Neural cell (in vitro differentiated cells): ENCODE data around the gene PRDX4. TPM values are rescaled to one million over a fixed set of nuclear protein-coding genes. Genes with fewer than 3 reads are reported as not detected.

Experiments used
- H2AFZ ChIP-seq: fragments of 200-600, 300-800 bp; sonication (generic), shearing (Covaris generic); 2 replicates; pipeline ENCODE4 v1.6.0; 2014; ENCODE audit warnings: low read depth, mild to moderate bottlenecking, antibody characterized with exemption, low read length, moderate library complexity
- H3F3A ChIP-seq: fragments of 200-600 bp; shearing (Covaris generic); 2 replicates; pipeline ENCODE4 v1.6.1; 2016; ENCODE audit warnings: mild to moderate bottlenecking, moderate library complexity, mixed read lengths, antibody characterized with exemption, low read length; ENCODE audit not compliant: insufficient read depth, poor library complexity, severe bottlenecking
- H3K27ac ChIP-seq: fragments of 200-600, 300-800 bp; sonication (generic), shearing (Covaris generic); 2 replicates; pipeline ENCODE4 v1.5.1; 2014; ENCODE audit warnings: mild to moderate bottlenecking, low read length, moderate library complexity
- H3K27me3 ChIP-seq: fragments of 300-800, 200-600 bp; sonication (generic), shearing (Covaris generic); 2 replicates; pipeline ENCODE4 v1.6.0; 2014; ENCODE audit warnings: mild to moderate bottlenecking, low read depth, low read length, moderate library complexity; ENCODE audit not compliant: insufficient read depth
- H3K36me3 ChIP-seq: fragments of 300-800, 200-600 bp; sonication (generic), shearing (Covaris generic); 2 replicates; pipeline ENCODE4 v1.5.1; 2014; ENCODE audit warnings: mild to moderate bottlenecking, antibody characterized with exemption, low read length, moderate library complexity; ENCODE audit not compliant: insufficient read depth
- H3K4me2 ChIP-seq: fragments of 300-800, 200-600 bp; sonication (generic), shearing (Covaris generic); 2 replicates; pipeline ENCODE4 v1.6.0; 2014; ENCODE audit warnings: mild to moderate bottlenecking, low read length
- H3K4me3 ChIP-seq: fragments of 300-800, 200-600 bp; sonication (generic), shearing (Covaris generic); 2 replicates; pipeline ENCODE4 v1.5.1; 2014; ENCODE audit warnings: mild to moderate bottlenecking, low read length, moderate library complexity
- H3K79me2 ChIP-seq: fragments of 200-600 bp; shearing (Covaris generic); replicated peaks from 2 replicates; pipeline ENCODE4 v1.6.0; 2014; ENCODE audit warnings: mild to moderate bottlenecking, low read length, moderate library complexity; ENCODE audit not compliant: insufficient read depth
- H3K9ac ChIP-seq: fragments of 300-800, 200-600 bp; sonication (generic), shearing (Covaris generic); 2 replicates; pipeline ENCODE4 v1.6.1; 2016; ENCODE audit warnings: mild to moderate bottlenecking, low read length, mixed read lengths
- H3K9me2 ChIP-seq: fragments of 200-600 bp; shearing (Covaris generic); 2 replicates; pipeline ENCODE4 v1.6.1; 2016; ENCODE audit warnings: mild to moderate bottlenecking, low read length, mixed read lengths; ENCODE audit not compliant: insufficient read depth
- H3K9me3 ChIP-seq: fragments of 200-600, 300-800 bp; sonication (generic), shearing (Covaris generic); 2 replicates; pipeline ENCODE4 v1.6.1; 2016; ENCODE audit warnings: mild to moderate bottlenecking, mixed run types, low read length, moderate library complexity, mixed read lengths
- H4K20me1 ChIP-seq: fragments of 200-600 bp; shearing (Covaris generic); 2 replicates; pipeline ENCODE4 v1.6.1; 2016; ENCODE audit warnings: mild to moderate bottlenecking, mixed run types; ENCODE audit not compliant: insufficient read depth
- EP300 ChIP-seq: fragments of 450-650 bp; conservative IDR thresholded peaks from 2 replicates; pipeline ENCODE4 v1.6.1; 2014; ENCODE audit warnings: antibody characterized with exemption, mild to moderate bottlenecking, moderate library complexity; ENCODE audit not compliant: poor library complexity, severe bottlenecking
- EZH2 ChIP-seq: fragments of 200-600, 300-800 bp; shearing (Covaris generic), sonication (generic); IDR thresholded peaks from 2 replicates; pipeline ENCODE4 v1.6.1; 2014; ENCODE audit warnings: antibody characterized with exemption, low read length, borderline replicate concordance, mild to moderate bottlenecking; ENCODE audit not compliant: insufficient read depth, poor library complexity, severe bottlenecking
- POLR2AphosphoS5 ChIP-seq: IDR thresholded peaks from 2 replicates; pipeline ENCODE4 v1.6.1; 2012
- RAD21 ChIP-seq: fragments of 450-650 bp; conservative IDR thresholded peaks from 2 replicates; pipeline ENCODE4 v1.6.1; 2014; ENCODE audit warnings: antibody characterized with exemption, mild to moderate bottlenecking, moderate library complexity
- TAF1 ChIP-seq: IDR thresholded peaks from 2 replicates; pipeline ENCODE4 v1.6.1; 2012; ENCODE audit warnings: low read depth
- polyA plus RNA-seq: library from polyadenylated mRNA; depleted of rRNA; stranded (reverse); fragments of >200 nt; gene quantifications from 2 replicates; pipeline ENCODE4 v1.2.3, GENCODE V29; 2014
- TF ChIP-seq, protein P1 (sequence below): fragments of 450-650 bp; IDR thresholded peaks from 2 replicates; pipeline ENCODE4 v1.5.1; 2014; ENCODE audit warnings: antibody characterized with exemption, mild to moderate bottlenecking, moderate library complexity; ENCODE audit not compliant: poor library complexity, severe bottlenecking
- TF ChIP-seq, protein P2 (sequence below): IDR thresholded peaks from 2 replicates; pipeline ENCODE4 v1.6.1; 2012; ENCODE audit warnings: borderline replicate concordance

Gene PRDX4
- polyA plus RNA-seq, 1 donor from 2014 or later, result 83.2 TPM

- no peaks in the 10 kb centered on the region for H3F3A ChIP-seq
- no peaks in the 10 kb centered on the region for H3K9me2 ChIP-seq
- TF ChIP-seq, protein P1, sequence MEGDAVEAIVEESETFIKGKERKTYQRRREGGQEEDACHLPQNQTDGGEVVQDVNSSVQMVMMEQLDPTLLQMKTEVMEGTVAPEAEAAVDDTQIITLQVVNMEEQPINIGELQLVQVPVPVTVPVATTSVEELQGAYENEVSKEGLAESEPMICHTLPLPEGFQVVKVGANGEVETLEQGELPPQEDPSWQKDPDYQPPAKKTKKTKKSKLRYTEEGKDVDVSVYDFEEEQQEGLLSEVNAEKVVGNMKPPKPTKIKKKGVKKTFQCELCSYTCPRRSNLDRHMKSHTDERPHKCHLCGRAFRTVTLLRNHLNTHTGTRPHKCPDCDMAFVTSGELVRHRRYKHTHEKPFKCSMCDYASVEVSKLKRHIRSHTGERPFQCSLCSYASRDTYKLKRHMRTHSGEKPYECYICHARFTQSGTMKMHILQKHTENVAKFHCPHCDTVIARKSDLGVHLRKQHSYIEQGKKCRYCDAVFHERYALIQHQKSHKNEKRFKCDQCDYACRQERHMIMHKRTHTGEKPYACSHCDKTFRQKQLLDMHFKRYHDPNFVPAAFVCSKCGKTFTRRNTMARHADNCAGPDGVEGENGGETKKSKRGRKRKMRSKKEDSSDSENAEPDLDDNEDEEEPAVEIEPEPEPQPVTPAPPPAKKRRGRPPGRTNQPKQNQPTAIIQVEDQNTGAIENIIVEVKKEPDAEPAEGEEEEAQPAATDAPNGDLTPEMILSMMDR, result no peak
- TF ChIP-seq RAD21 (no peak), POLR2AphosphoS5 (no peak), EZH2 (no peak)
- no peak overlapping the region for H3K27ac ChIP-seq
- no peaks in the 10 kb centered on the region for H3K27me3 ChIP-seq
- H4K20me1 ChIP-seq, result no peaks in the 10 kb centered on the region
- H3K4me2 ChIP-seq, result no peak overlapping the region
- H2AFZ ChIP-seq, result no peak overlapping the region
- no peaks in the 10 kb centered on the region for H3K79me2 ChIP-seq
- no peaks in the 10 kb centered on the region for H3K9me3 ChIP-seq
- no peak overlapping the region for H3K9ac ChIP-seq
- H3K4me3 ChIP-seq, result no peak overlapping the region
- H3K36me3 ChIP-seq, result no peaks in the 10 kb centered on the region
These were observed 24.9 kb downstream of the PRDX4 start for GRCh38 chrX:23692166-23692565.

DNA sequence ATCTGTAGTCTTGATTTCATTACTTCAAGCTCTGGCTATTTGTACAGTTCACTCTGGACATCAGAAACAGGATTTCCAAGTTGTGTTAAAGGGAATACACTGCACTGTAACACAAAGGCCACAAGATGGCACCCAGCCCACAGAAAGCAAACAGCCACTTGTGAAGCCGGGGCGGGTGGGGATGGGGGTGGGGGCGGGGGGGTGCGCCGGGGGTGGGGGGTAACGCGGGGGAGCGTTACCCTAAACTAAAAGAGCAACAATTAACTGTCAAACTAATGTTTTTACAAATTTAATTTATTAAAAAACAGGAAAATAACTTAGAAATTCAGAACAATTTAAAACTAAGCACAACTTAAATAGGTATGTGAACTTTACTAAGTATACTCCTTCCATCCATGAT lies 27.3 kb downstream of the PRDX4 start:
- no peak overlapping the region for H3K4me2 ChIP-seq

More for the DNA sequence above, 27.3 kb downstream of the PRDX4 start:
- peak; percentile 39 for TF ChIP-seq RAD21
- TF ChIP-seq, protein P2, sequence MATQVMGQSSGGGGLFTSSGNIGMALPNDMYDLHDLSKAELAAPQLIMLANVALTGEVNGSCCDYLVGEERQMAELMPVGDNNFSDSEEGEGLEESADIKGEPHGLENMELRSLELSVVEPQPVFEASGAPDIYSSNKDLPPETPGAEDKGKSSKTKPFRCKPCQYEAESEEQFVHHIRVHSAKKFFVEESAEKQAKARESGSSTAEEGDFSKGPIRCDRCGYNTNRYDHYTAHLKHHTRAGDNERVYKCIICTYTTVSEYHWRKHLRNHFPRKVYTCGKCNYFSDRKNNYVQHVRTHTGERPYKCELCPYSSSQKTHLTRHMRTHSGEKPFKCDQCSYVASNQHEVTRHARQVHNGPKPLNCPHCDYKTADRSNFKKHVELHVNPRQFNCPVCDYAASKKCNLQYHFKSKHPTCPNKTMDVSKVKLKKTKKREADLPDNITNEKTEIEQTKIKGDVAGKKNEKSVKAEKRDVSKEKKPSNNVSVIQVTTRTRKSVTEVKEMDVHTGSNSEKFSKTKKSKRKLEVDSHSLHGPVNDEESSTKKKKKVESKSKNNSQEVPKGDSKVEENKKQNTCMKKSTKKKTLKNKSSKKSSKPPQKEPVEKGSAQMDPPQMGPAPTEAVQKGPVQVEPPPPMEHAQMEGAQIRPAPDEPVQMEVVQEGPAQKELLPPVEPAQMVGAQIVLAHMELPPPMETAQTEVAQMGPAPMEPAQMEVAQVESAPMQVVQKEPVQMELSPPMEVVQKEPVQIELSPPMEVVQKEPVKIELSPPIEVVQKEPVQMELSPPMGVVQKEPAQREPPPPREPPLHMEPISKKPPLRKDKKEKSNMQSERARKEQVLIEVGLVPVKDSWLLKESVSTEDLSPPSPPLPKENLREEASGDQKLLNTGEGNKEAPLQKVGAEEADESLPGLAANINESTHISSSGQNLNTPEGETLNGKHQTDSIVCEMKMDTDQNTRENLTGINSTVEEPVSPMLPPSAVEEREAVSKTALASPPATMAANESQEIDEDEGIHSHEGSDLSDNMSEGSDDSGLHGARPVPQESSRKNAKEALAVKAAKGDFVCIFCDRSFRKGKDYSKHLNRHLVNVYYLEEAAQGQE, result no peak
- TF ChIP-seq, protein P1, result peak; percentile 41
- no peak for TF ChIP-seq EP300
- TF ChIP-seq TAF1, result no peak
- Histone ChIP-seq H4K20me1 (no peaks in the 10 kb centered on the region), H3K27ac (no peak overlapping the region), H3K27me3 (no peaks in the 10 kb centered on the region), H3K9me2 (no peaks in the 10 kb centered on the region), H2AFZ (no peak overlapping the region), H3K9me3 (no peaks in the 10 kb centered on the region), H3F3A (no peaks in the 10 kb centered on the region), H3K4me3 (no peak overlapping the region), H3K36me3 (no peaks in the 10 kb centered on the region), H3K9ac (no peak overlapping the region), H3K79me2 (no peaks in the 10 kb centered on the region)
